Hepatocyte (in vitro differentiated cells): ENCODE measurements around the gene LCT. TPM values are rescaled to one million over a fixed set of nuclear protein-coding genes. Genes with fewer than 3 reads are reported as not detected.

Source experiments
- DNase-seq: peaks from one replicate; pipeline ENCODE4 v3.0.0-alpha.2; 2016; ENCODE audit warnings: low spot score
- H2AFZ ChIP-seq: fragments of 200-600 bp; sonication (generic); 2 replicates; pipeline ENCODE4 v1.6.0; 2016; ENCODE audit warnings: antibody characterized with exemption, mild to moderate bottlenecking
- H3K27ac ChIP-seq: fragments of 200-600 bp; sonication (generic); 2 replicates; pipeline ENCODE4 v1.5.1; 2016; ENCODE audit warnings: mild to moderate bottlenecking
- H3K27me3 ChIP-seq: fragments of 200-600 bp; sonication (generic); 2 replicates; pipeline ENCODE4 v1.6.1; 2016
- H3K36me3 ChIP-seq: fragments of 200-600 bp; sonication (generic); replicated peaks from 2 replicates; pipeline ENCODE4 v1.5.1; 2016; ENCODE audit warnings: low read depth; ENCODE audit not compliant: insufficient read depth
- H3K4me1 ChIP-seq: fragments of 200-600 bp; sonication (generic); 2 replicates; pipeline ENCODE4 v1.5.1; 2016; ENCODE audit warnings: mild to moderate bottlenecking, moderate library complexity; ENCODE audit not compliant: insufficient read depth
- H3K4me2 ChIP-seq: fragments of 200-600 bp; sonication (generic); 2 replicates; pipeline ENCODE4 v1.6.0; 2016
- H3K4me3 ChIP-seq: fragments of 200-600 bp; sonication (generic); 2 replicates; pipeline ENCODE4 v1.5.1; 2016; ENCODE audit warnings: mild to moderate bottlenecking
- H3K79me2 ChIP-seq: fragments of 200-600 bp; sonication (generic); 2 replicates; pipeline ENCODE4 v1.6.0; 2017; ENCODE audit warnings: mild to moderate bottlenecking
- H3K9me2 ChIP-seq: fragments of 200-600 bp; sonication (generic); replicated peaks from 2 replicates; pipeline ENCODE4 v1.6.0; 2017; ENCODE audit warnings: mild to moderate bottlenecking; ENCODE audit not compliant: insufficient read depth
- H3K9me3 ChIP-seq: fragments of 200-600 bp; sonication (generic); 2 replicates; pipeline ENCODE4 v1.5.1; 2016; ENCODE audit warnings: low read depth, mild to moderate bottlenecking
- H4K20me1 ChIP-seq: fragments of 200-600 bp; sonication (generic); 2 replicates; pipeline ENCODE4 v1.6.0; 2016; ENCODE audit warnings: mild to moderate bottlenecking; ENCODE audit not compliant: insufficient read depth, poor library complexity, severe bottlenecking
- CTCF ChIP-seq: fragments of 200-600 bp; sonication (generic); IDR thresholded peaks from 2 replicates; pipeline ENCODE4 v1.5.1; 2016; ENCODE audit warnings: antibody characterized with exemption, mild to moderate bottlenecking; ENCODE audit not compliant: poor library complexity
- EZH2 ChIP-seq: fragments of 200-600 bp; sonication (generic); IDR thresholded peaks from 2 replicates; pipeline ENCODE4 v1.6.1; 2016; ENCODE audit warnings: antibody characterized with exemption, mild to moderate bottlenecking, borderline replicate concordance
- EZH2phosphoT487 ChIP-seq: fragments of 200-600 bp; sonication (generic); IDR thresholded peaks from one replicate; pipeline ENCODE4 v1.6.1; 2018; ENCODE audit warnings: antibody characterized with exemption, mild to moderate bottlenecking, low read depth, moderate library complexity; ENCODE audit not compliant: unreplicated experiment, severe bottlenecking
- WGBS: methylation state at CpG from one replicate; pipeline ENCODE4 v1.1.6; 2016; ENCODE audit warnings: low lambda C conversion rate; ENCODE audit errors: missing lambda C conversion rate; 5-methylcytosine and 5-hydroxymethylcytosine counted together
- polyA plus RNA-seq: library from polyadenylated mRNA; unstranded; fragments of >200 nt; fragmentation: Nextera tagmentation; extraction: Ambion mirVana; gene quantifications from 2 replicates; pipeline ENCODE4 v1.2.1, GENCODE V29; 2016
- total RNA-seq: library from RNA; depleted of rRNA; stranded (reverse); fragments of >200 nt; gene quantifications from 2 replicates; pipeline ENCODE4 v1.2.3, GENCODE V29; 2014

LCT gene
- total and polyA plus RNA-seq, 2 experiments from 2014 or later, result 0.51 to 3.2 TPM

- no peaks in the 10 kb centered on the region for H3K27me3 ChIP-seq
- H3K4me3 ChIP-seq, result no peak overlapping the region
- no peak for TF ChIP-seq CTCF
- TF ChIP-seq EZH2phosphoT487, result no peak
- TF ChIP-seq EZH2, result no peak
- H2AFZ ChIP-seq, result no peak overlapping the region
- H3K4me2 ChIP-seq, result no peak overlapping the region
- no peak for DNase-seq
- WGBS, result 96% methylated on average over 7 of the region's 7 CpGs
- no peaks in the 10 kb centered on the region for H3K9me3 ChIP-seq
- H3K9me2 ChIP-seq, result no peaks in the 10 kb centered on the region
- H3K36me3 ChIP-seq, result peaks cover 6% of the 10 kb centered on the region
- no peak overlapping the region for H3K27ac ChIP-seq
- no peaks in the 10 kb centered on the region for H3K4me1 ChIP-seq
- no peaks in the 10 kb centered on the region for H4K20me1 ChIP-seq
- peaks cover 3% of the 10 kb centered on the region for H3K79me2 ChIP-seq
Observed at GRCh38 chr2:135776367-135776766, 60.6 kb downstream of the LCT start.

- Histone ChIP-seq H3K79me2 (peaks cover 9% of the 10 kb centered on the region), H3K27ac (no peak overlapping the region), H3K4me2 (no peak overlapping the region), H3K9me3 (no peaks in the 10 kb centered on the region), H3K4me1 (no peaks in the 10 kb centered on the region), H3K36me3 (peaks cover 6% of the 10 kb centered on the region), H2AFZ (no peak overlapping the region), H3K27me3 (no peaks in the 10 kb centered on the region), H4K20me1 (no peaks in the 10 kb centered on the region), H3K9me2 (no peaks in the 10 kb centered on the region), H3K4me3 (no peak overlapping the region)
- TF ChIP-seq EZH2phosphoT487 (no peak), EZH2 (no peak), CTCF (no peak)
- 48% methylated on average over 2 of the region's 2 CpGs for WGBS
- DNase-seq, result no peak
Observed at GRCh38 chr2:135775420-135775819, 61.6 kb downstream of the LCT start.

- peaks cover 21% of the 10 kb centered on the region for H3K79me2 ChIP-seq
- no peak overlapping the region for H2AFZ ChIP-seq
- H3K4me1 ChIP-seq, result no peaks in the 10 kb centered on the region
- no peaks in the 10 kb centered on the region for H4K20me1 ChIP-seq
- TF ChIP-seq CTCF, result no peak
- no peak for TF ChIP-seq EZH2
- TF ChIP-seq EZH2phosphoT487, result no peak
- H3K27me3 ChIP-seq, result no peaks in the 10 kb centered on the region
- H3K9me2 ChIP-seq, result no peaks in the 10 kb centered on the region
- H3K36me3 ChIP-seq, result peaks cover 12% of the 10 kb centered on the region
- no peak for DNase-seq
- no peaks in the 10 kb centered on the region for H3K9me3 ChIP-seq
- H3K4me2 ChIP-seq, result no peak overlapping the region
- H3K27ac ChIP-seq, result no peak overlapping the region
- H3K4me3 ChIP-seq, result no peak overlapping the region
Observed at GRCh38 chr2:135773917-135774316, 63.1 kb downstream of the LCT start.

- no peak for DNase-seq
- Histone ChIP-seq H3K4me2 (no peak overlapping the region), H4K20me1 (no peaks in the 10 kb centered on the region), H2AFZ (no peak overlapping the region), H3K4me3 (no peak overlapping the region), H3K9me2 (no peaks in the 10 kb centered on the region), H3K27me3 (no peaks in the 10 kb centered on the region), H3K27ac (no peak overlapping the region), H3K4me1 (no peaks in the 10 kb centered on the region), H3K79me2 (peaks cover 25% of the 10 kb centered on the region), H3K36me3 (peaks cover 12% of the 10 kb centered on the region), H3K9me3 (no peaks in the 10 kb centered on the region)
- TF ChIP-seq CTCF (no peak), EZH2 (no peak), EZH2phosphoT487 (no peak)
- WGBS, result 92% methylated on average over 2 of the region's 2 CpGs
Observed at GRCh38 chr2:135773319-135773718, 63.7 kb downstream of the LCT start.
